Activated naive CD8-positive, alpha-beta T cell (primary cell): Measurements from ENCODE around the gene IFT74.

ENCODE experiments used
- H3K27ac Mint-ChIP-seq: one replicate; pipeline ENCODE4 v1.8.0; 2021; ENCODE audit warnings: mixed read lengths
- H3K27me3 Mint-ChIP-seq: one replicate; pipeline ENCODE4 v1.8.0; 2021; ENCODE audit warnings: mixed read lengths
- H3K36me3 Mint-ChIP-seq: one replicate; pipeline ENCODE4 v1.8.0; 2021; ENCODE audit warnings: mixed read lengths
- H3K4me1 Mint-ChIP-seq: one replicate; pipeline ENCODE4 v1.8.0; 2021; ENCODE audit warnings: low read depth, mixed read lengths
- H3K4me3 Mint-ChIP-seq: one replicate; pipeline ENCODE4 v1.8.0; 2021; ENCODE audit warnings: mild to moderate bottlenecking, mixed read lengths
- H3K9me3 Mint-ChIP-seq: one replicate; pipeline ENCODE4 v1.8.0; 2021; ENCODE audit warnings: low read depth, mixed read lengths

The IFT74 gene

GRCh38 chr9:26955921-26956859, at the start of gene IFT74:
Gene IFT74, plus strand, starts transcription at chr9:26956412. Its CDS starts 5,556 bp downstream, at chr9:26961968.
- H3K27ac Mint-ChIP-seq, result peak within 1 kb of the TSS; percentile 94

GRCh38 chr9:26913138-26913668, 43.0 kb upstream of the IFT74 start:
- Mint-ChIP-seq H3K4me3 (no peak overlapping the region), H3K36me3 (peaks cover 16% of the 10 kb centered on the region), H3K4me1 (no peaks in the 10 kb centered on the region), H3K9me3 (no peaks in the 10 kb centered on the region), H3K27me3 (no peaks in the 10 kb centered on the region), H3K27ac (no peak overlapping the region)

More at GRCh38 chr9:26955921-26956859, at the start of gene IFT74:
- Mint-ChIP-seq H3K4me3 (peak within 1 kb of the TSS; percentile 94), H3K36me3 (no peaks in the 10 kb centered on the region), H3K9me3 (no peaks in the 10 kb centered on the region), H3K27me3 (no peaks in the 10 kb centered on the region), H3K4me1 (peaks cover 32% of the 10 kb centered on the region)

- H3K4me1 Mint-ChIP-seq, result no peaks in the 10 kb centered on the region
- H3K4me3 Mint-ChIP-seq, result no peak overlapping the region
Measured at GRCh38 chr9:26919698-26920097, 36.5 kb upstream of the IFT74 start.

GRCh38 chr9:26925609-26926008, 30.6 kb upstream of the IFT74 start:
- Mint-ChIP-seq H3K9me3 (no peaks in the 10 kb centered on the region), H3K27me3 (no peaks in the 10 kb centered on the region), H3K4me3 (no peak overlapping the region), H3K4me1 (peaks cover 5% of the 10 kb centered on the region), H3K36me3 (peaks cover 26% of the 10 kb centered on the region), H3K27ac (no peak overlapping the region)

More at GRCh38 chr9:26919698-26920097, 36.5 kb upstream of the IFT74 start:
- Mint-ChIP-seq H3K27me3 (no peaks in the 10 kb centered on the region), H3K36me3 (peaks cover 27% of the 10 kb centered on the region), H3K27ac (no peak overlapping the region), H3K9me3 (no peaks in the 10 kb centered on the region)

GRCh38 chr9:26928902-26929495, 27.2 kb upstream of the IFT74 start:
- Mint-ChIP-seq H3K4me1 (peaks cover 6% of the 10 kb centered on the region), H3K36me3 (peaks cover 11% of the 10 kb centered on the region)

GRCh38 chr9:26935847-26936246, 20.4 kb upstream of the IFT74 start:
- Mint-ChIP-seq H3K36me3 (peaks cover 9% of the 10 kb centered on the region), H3K4me3 (no peak overlapping the region), H3K4me1 (peaks cover 44% of the 10 kb centered on the region), H3K9me3 (peaks cover 8% of the 10 kb centered on the region), H3K27ac (no peak overlapping the region), H3K27me3 (no peaks in the 10 kb centered on the region)

More at GRCh38 chr9:26928902-26929495, 27.2 kb upstream of the IFT74 start:
- Mint-ChIP-seq H3K4me3 (no peak overlapping the region), H3K27me3 (no peaks in the 10 kb centered on the region), H3K27ac (no peak overlapping the region), H3K9me3 (no peaks in the 10 kb centered on the region)

GRCh38 chr9:26937816-26938371, 18.3 kb upstream of the IFT74 start:
- H3K4me3 Mint-ChIP-seq, result peak overlapping the region; percentile 15
- no peak overlapping the region for H3K27ac Mint-ChIP-seq
- no peaks in the 10 kb centered on the region for H3K27me3 Mint-ChIP-seq
- peaks cover 8% of the 10 kb centered on the region for H3K36me3 Mint-ChIP-seq
- peaks cover 55% of the 10 kb centered on the region for H3K4me1 Mint-ChIP-seq
- H3K9me3 Mint-ChIP-seq, result peaks cover 8% of the 10 kb centered on the region

GRCh38 chr9:26939955-26940711, 16.1 kb upstream of the IFT74 start:
- Mint-ChIP-seq H3K4me1 (peaks cover 75% of the 10 kb centered on the region), H3K9me3 (peaks cover 8% of the 10 kb centered on the region), H3K36me3 (peaks cover 14% of the 10 kb centered on the region), H3K27me3 (no peaks in the 10 kb centered on the region), H3K27ac (peak overlapping the region; percentile 64), H3K4me3 (peak overlapping the region; percentile 8)

- H3K36me3 Mint-ChIP-seq, result peaks cover 14% of the 10 kb centered on the region
- peak overlapping the region; percentile 8 for H3K4me3 Mint-ChIP-seq
- H3K27ac Mint-ChIP-seq, result peak overlapping the region; percentile 64
- H3K27me3 Mint-ChIP-seq, result no peaks in the 10 kb centered on the region
- H3K4me1 Mint-ChIP-seq, result peaks cover 77% of the 10 kb centered on the region
- H3K9me3 Mint-ChIP-seq, result peaks cover 8% of the 10 kb centered on the region
Measured at GRCh38 chr9:26940779-26941178, 15.4 kb upstream of the IFT74 start.

GRCh38 chr9:26945591-26945990, 10.6 kb upstream of the IFT74 start:
- H3K4me3 Mint-ChIP-seq, result peak overlapping the region; percentile 95
- peak overlapping the region; percentile 99 for H3K27ac Mint-ChIP-seq
- H3K36me3 Mint-ChIP-seq, result peaks cover 6% of the 10 kb centered on the region
- H3K4me1 Mint-ChIP-seq, result peaks cover 52% of the 10 kb centered on the region
- peaks cover 3% of the 10 kb centered on the region for H3K27me3 Mint-ChIP-seq
- no peaks in the 10 kb centered on the region for H3K9me3 Mint-ChIP-seq

GRCh38 chr9:26946753-26947727, 9.2 kb upstream of the IFT74 start, which contains the start of gene PLAA:
Gene PLAA, minus strand, starts transcription at chr9:26947242. Its CDS starts 197 bp downstream, at chr9:26947045.
- Mint-ChIP-seq H3K4me3 (peak within 1 kb of the TSS; percentile 95), H3K36me3 (peaks cover 6% of the 10 kb centered on the region), H3K27ac (peak within 1 kb of the TSS; percentile 99), H3K9me3 (no peaks in the 10 kb centered on the region), H3K4me1 (peaks cover 41% of the 10 kb centered on the region), H3K27me3 (peaks cover 3% of the 10 kb centered on the region)

- no peaks in the 10 kb centered on the region for H3K9me3 Mint-ChIP-seq
- H3K27me3 Mint-ChIP-seq, result peaks cover 3% of the 10 kb centered on the region
- peak overlapping the region; percentile 99 for H3K27ac Mint-ChIP-seq
- peak overlapping the region; percentile 95 for H3K4me3 Mint-ChIP-seq
- peaks cover 37% of the 10 kb centered on the region for H3K4me1 Mint-ChIP-seq
- H3K36me3 Mint-ChIP-seq, result peaks cover 6% of the 10 kb centered on the region
Measured at GRCh38 chr9:26947736-26948135, 8.5 kb upstream of the IFT74 start.

GRCh38 chr9:26949637-26950069, 6.6 kb upstream of the IFT74 start:
- Mint-ChIP-seq H3K27me3 (peaks cover 3% of the 10 kb centered on the region), H3K9me3 (no peaks in the 10 kb centered on the region), H3K4me1 (peaks cover 26% of the 10 kb centered on the region), H3K36me3 (no peaks in the 10 kb centered on the region), H3K4me3 (no peak overlapping the region), H3K27ac (no peak overlapping the region)
